Caco-2 (cell line): ENCODE data around the gene ECHDC1. TPM values are rescaled to one million over a fixed set of nuclear protein-coding genes. Genes with fewer than 3 reads are reported as not detected.

ENCODE experiments used
- BruUV-seq: library from RNA; stranded (reverse); fragments of 400-500 nt; replicated peaks from 2 replicates; lab custom pipeline; 2021; lab: Mats Ljungman, UMichigan
- CTCF ChIA-PET: fragments of 300-600 bp; sonication (Branson Sonifier 250); formaldehyde crosslinking; loops from one replicate; lab custom pipeline; 2022; ENCODE audit warnings: antibody characterized with exemption; lab: Charles Lee
- POLR2A ChIA-PET: fragments of 300-600 bp; sonication (Branson Sonifier 250); formaldehyde crosslinking; loops from one replicate; lab custom pipeline; 2022; ENCODE audit warnings: antibody characterized with exemption; lab: Charles Lee
- DNase-seq, 2 experiments: peaks; one replicate each; pipeline versions ENCODE4 v3.0.0 to v3.0.0-alpha.2; 2020 to 2022
- H3K27me3 ChIP-seq: replicated peaks from 2 replicates; pipeline ENCODE4 v1.6.0; 2011; ENCODE audit warnings: low read length; ENCODE audit not compliant: control insufficient read depth, insufficient read depth
- H3K36me3 ChIP-seq: 2 replicates; pipeline ENCODE4 v1.5.1; 2011; ENCODE audit warnings: low read length; ENCODE audit not compliant: control insufficient read depth, insufficient read depth
- H3K4me1 ChIP-seq: fragments of 250-450 bp; sonication (Bioruptor Pico); 2 replicates; pipeline ENCODE4 v1.5.1; 2020; ENCODE audit warnings: mild to moderate bottlenecking
- H3K4me3 ChIP-seq: 2 replicates; pipeline ENCODE4 v1.5.1; 2011; ENCODE audit warnings: low read depth, mild to moderate bottlenecking, control low read depth, low read length
- H3K9me3 ChIP-seq: fragments of 250-450 bp; sonication (Bioruptor Pico); 2 replicates; pipeline ENCODE4 v1.5.1; 2020; ENCODE audit warnings: mild to moderate bottlenecking, moderate library complexity
- H3K27ac Mint-ChIP-seq: one replicate; pipeline ENCODE4 v1.8.0; 2022; ENCODE audit warnings: mixed read lengths; ENCODE audit not compliant: unreplicated experiment
- H3K27me3 Mint-ChIP-seq: one replicate; pipeline ENCODE4 v1.8.0; 2022; ENCODE audit warnings: mixed read lengths; ENCODE audit not compliant: insufficient read depth, unreplicated experiment
- H3K36me3 Mint-ChIP-seq: one replicate; pipeline ENCODE4 v1.8.0; 2022; ENCODE audit warnings: mild to moderate bottlenecking, mixed read lengths; ENCODE audit not compliant: insufficient read depth, unreplicated experiment
- H3K4me1 Mint-ChIP-seq: one replicate; pipeline ENCODE4 v1.8.0; 2022; ENCODE audit warnings: low read depth, mixed read lengths; ENCODE audit not compliant: unreplicated experiment
- H3K4me3 Mint-ChIP-seq: one replicate; pipeline ENCODE4 v1.8.0; 2022; ENCODE audit warnings: mild to moderate bottlenecking, moderate library complexity, mixed read lengths; ENCODE audit not compliant: unreplicated experiment
- H3K9me3 Mint-ChIP-seq: one replicate; pipeline ENCODE4 v1.8.0; 2022; ENCODE audit warnings: mixed read lengths; ENCODE audit not compliant: unreplicated experiment
- intact Hi-C: fragments of 100-400 bp; cut with micrococcal nuclease; formaldehyde crosslinking; loops from one replicate; pipeline ENCODE4 v1.10.0; 2022; ENCODE audit not compliant: unreplicated experiment
- total RNA-seq: library from RNA; stranded (reverse); gene quantifications from 2 replicates; pipeline ENCODE4 v1.2.3, GENCODE V29; 2022
- TF ChIP-seq, protein P1 (sequence below), 2 experiments: fragments of 200-600 bp in 1 of 2; IDR thresholded peaks; 1 replicate in 1 of 2; 2 replicates in 1 of 2; pipeline versions ENCODE4 v1.5.1 to v1.8.0; 2011 to 2022; ENCODE audit warnings: antibody characterized with exemption in 1 of 2, control low read depth in 1 of 2, inconsistent platforms in 1 of 2, low read depth in 1 of 2, low read length in 1 of 2, mild to moderate bottlenecking in 1 of 2, moderate library complexity in 1 of 2; ENCODE audit not compliant: insufficient read depth in 1 of 2, severe bottlenecking in 1 of 2, unreplicated experiment in 1 of 2

The ECHDC1 gene
- total RNA-seq, 1 experiment from 2014 or later: 77.5 TPM

- H3K4me3 Mint-ChIP-seq: no peak overlapping the region
- H3K36me3 Mint-ChIP-seq: no peaks in the 10 kb centered on the region
Observed at GRCh38 chr6:127247114-127248096, 96.0 kb downstream of the ECHDC1 start.

DNA sequence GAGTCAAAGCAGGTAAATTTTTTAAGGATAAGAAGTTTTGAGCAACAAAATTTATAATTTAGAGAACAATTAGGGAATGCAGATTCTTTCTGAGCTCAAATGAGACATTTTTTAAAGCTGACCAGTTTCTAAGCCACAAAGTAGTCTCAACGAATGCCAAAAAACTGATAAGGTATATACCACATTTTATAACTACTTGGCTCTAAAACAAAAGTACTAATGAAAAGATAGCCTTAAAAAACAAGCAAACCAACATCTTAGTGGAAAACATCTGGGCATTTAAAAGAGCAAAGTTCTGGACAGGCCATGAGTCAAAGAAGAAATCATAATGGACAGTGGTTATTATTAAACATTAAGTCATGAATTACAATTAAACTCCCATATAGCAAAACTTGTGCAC, 99.9 kb downstream of the ECHDC1 start:
- TF ChIP-seq, protein P1, sequence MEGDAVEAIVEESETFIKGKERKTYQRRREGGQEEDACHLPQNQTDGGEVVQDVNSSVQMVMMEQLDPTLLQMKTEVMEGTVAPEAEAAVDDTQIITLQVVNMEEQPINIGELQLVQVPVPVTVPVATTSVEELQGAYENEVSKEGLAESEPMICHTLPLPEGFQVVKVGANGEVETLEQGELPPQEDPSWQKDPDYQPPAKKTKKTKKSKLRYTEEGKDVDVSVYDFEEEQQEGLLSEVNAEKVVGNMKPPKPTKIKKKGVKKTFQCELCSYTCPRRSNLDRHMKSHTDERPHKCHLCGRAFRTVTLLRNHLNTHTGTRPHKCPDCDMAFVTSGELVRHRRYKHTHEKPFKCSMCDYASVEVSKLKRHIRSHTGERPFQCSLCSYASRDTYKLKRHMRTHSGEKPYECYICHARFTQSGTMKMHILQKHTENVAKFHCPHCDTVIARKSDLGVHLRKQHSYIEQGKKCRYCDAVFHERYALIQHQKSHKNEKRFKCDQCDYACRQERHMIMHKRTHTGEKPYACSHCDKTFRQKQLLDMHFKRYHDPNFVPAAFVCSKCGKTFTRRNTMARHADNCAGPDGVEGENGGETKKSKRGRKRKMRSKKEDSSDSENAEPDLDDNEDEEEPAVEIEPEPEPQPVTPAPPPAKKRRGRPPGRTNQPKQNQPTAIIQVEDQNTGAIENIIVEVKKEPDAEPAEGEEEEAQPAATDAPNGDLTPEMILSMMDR (IDR thresholded peaks at IDR 0.05; ENCODE audit: insufficient read depth in 1 of 2, low read depth in 1 of 2, low read length in 1 of 2, severe bottlenecking in 1 of 2, unreplicated experiment in 1 of 2): no peak
- H3K36me3 Mint-ChIP-seq: no peaks in the 10 kb centered on the region
- no peaks in the 10 kb centered on the region for H3K9me3 Mint-ChIP-seq
- ChIA-PET POLR2A (no interaction called here), CTCF (no interaction called here)
- Histone ChIP-seq H3K27me3 (no peaks in the 10 kb centered on the region), H3K4me1 (no peaks in the 10 kb centered on the region), H3K9me3 (no peaks in the 10 kb centered on the region), H3K36me3 (no peaks in the 10 kb centered on the region), H3K4me3 (no peak overlapping the region)
- no peaks in the 10 kb centered on the region for H3K4me1 Mint-ChIP-seq
- no peak overlapping the region for H3K27ac Mint-ChIP-seq
- no peak for DNase-seq
- H3K27me3 Mint-ChIP-seq: no peaks in the 10 kb centered on the region
- H3K4me3 Mint-ChIP-seq: no peak overlapping the region
- intact Hi-C loops: no loop called here
- BruUV-seq: no TSS peak

More at GRCh38 chr6:127247114-127248096, 96.0 kb downstream of the ECHDC1 start:
- TF ChIP-seq, protein P1 (IDR thresholded peaks at IDR 0.05; ENCODE audit: insufficient read depth in 1 of 2, low read depth in 1 of 2, low read length in 1 of 2, severe bottlenecking in 1 of 2, unreplicated experiment in 1 of 2): no peak
- H3K36me3 ChIP-seq: no peaks in the 10 kb centered on the region
- no peak overlapping the region for H3K4me3 ChIP-seq
- no TSS peak for BruUV-seq
- intact Hi-C loops: no loop called here
- no peak overlapping the region for H3K27ac Mint-ChIP-seq
- no peaks in the 10 kb centered on the region for H3K27me3 Mint-ChIP-seq
- H3K27me3 ChIP-seq: no peaks in the 10 kb centered on the region
- DNase-seq: no peak
- H3K9me3 ChIP-seq: no peaks in the 10 kb centered on the region
- no peaks in the 10 kb centered on the region for H3K4me1 ChIP-seq
- ChIA-PET POLR2A (no interaction called here), CTCF (interaction anchor here (1.0 kb wide), 1 partner anchor 19 kb away, joined by 3 read pairs; no protein-coding TSS in a partner anchor)
- no peaks in the 10 kb centered on the region for H3K9me3 Mint-ChIP-seq
- H3K4me1 Mint-ChIP-seq: peaks cover 6% of the 10 kb centered on the region

Other genes starting within 250 kb of the ECHDC1 start
- gene RSPO3, start 224.9 kb downstream of the ECHDC1 start, total RNA-seq: 0.11 TPM in 1 of 2 replicates, not detected in the other
- gene RNF146, start 76.7 kb downstream of the ECHDC1 start, total RNA-seq: 31.3 and 35.1 TPM in 2 replicates
- gene KIAA0408, start 115.8 kb upstream of the ECHDC1 start, total RNA-seq: not detected in 2 replicates
- gene C6orf58, start 233.6 kb upstream of the ECHDC1 start, total RNA-seq: not detected in 2 replicates